CD14-positive monocyte (primary cell): Measurements from ENCODE around the gene APMAP. TPM values are rescaled to one million over a fixed set of nuclear protein-coding genes. Genes with fewer than 3 reads are reported as not detected.

ENCODE experiments used
- DNase-seq, 3 donors: peaks; one replicate each; pipeline ENCODE4 v3.0.0-alpha.2; 2011 to 2022
- H2AFZ ChIP-seq: 2 replicates; pipeline ENCODE4 v1.6.0; 2012; ENCODE audit warnings: mild to moderate bottlenecking, low read depth, low read length, inconsistent platforms; ENCODE audit not compliant: insufficient read depth, poor library complexity, severe bottlenecking
- H3K27ac ChIP-seq, 2 donors: 1 replicate in 1 of 2; 2 replicates in 1 of 2; pipeline ENCODE4 v1.5.1; 2012 to 2013; ENCODE audit warnings: low read length in 2 of 2, control low read depth in 1 of 2, inconsistent platforms in 1 of 2, low read depth in 1 of 2, mild to moderate bottlenecking in 1 of 2
- H3K27me3 ChIP-seq, 2 donors: one replicate each; pipeline versions ENCODE4 v1.6.0 to v1.6.1; 2011 to 2013; ENCODE audit warnings: low read length in 2 of 2; ENCODE audit not compliant: control insufficient read depth in 2 of 2, insufficient read depth in 2 of 2
- H3K36me3 ChIP-seq, 2 donors: replicated peaks in 1 of 2; 1 replicate in 1 of 2; 2 replicates in 1 of 2; pipeline versions ENCODE4 v1.5.1 to v1.6.1; 2012 to 2013; ENCODE audit warnings: low read length in 2 of 2, control low read depth in 1 of 2, inconsistent platforms in 1 of 2, mild to moderate bottlenecking in 1 of 2; ENCODE audit not compliant: insufficient read depth in 2 of 2, control insufficient read depth in 1 of 2
- H3K4me1 ChIP-seq, 2 donors: 1 replicate in 1 of 2; 2 replicates in 1 of 2; pipeline versions ENCODE4 v1.5.1 to v1.6.1; 2012 to 2013; ENCODE audit warnings: low read length in 2 of 2, control low read depth in 1 of 2, inconsistent platforms in 1 of 2, mild to moderate bottlenecking in 1 of 2, moderate library complexity in 1 of 2; ENCODE audit not compliant: insufficient read depth in 2 of 2, control insufficient read depth in 1 of 2
- H3K4me2 ChIP-seq: replicated peaks from 2 replicates; pipeline ENCODE3; 2012; ENCODE audit warnings: low read length, moderate library complexity, mild to moderate bottlenecking; ENCODE audit not compliant: poor library complexity, severe bottlenecking; ENCODE audit errors: extremely low read depth
- H3K4me3 ChIP-seq, 3 experiments: fragments of 200-600 bp in 1 of 3; sonication (generic) in 1 of 3; replicated peaks in 1 of 3; 1 replicate in 2 of 3; 2 replicates in 1 of 3; pipeline ENCODE4 v1.5.1; 2011 to 2013; ENCODE audit warnings: low read length in 3 of 3, mild to moderate bottlenecking in 3 of 3, control low read depth in 2 of 3, low read depth in 2 of 3, inconsistent platforms in 1 of 3, moderate library complexity in 1 of 3
- H3K79me2 ChIP-seq: 2 replicates; pipeline ENCODE4 v1.6.0; 2012; ENCODE audit warnings: mild to moderate bottlenecking, control low read depth, inconsistent platforms, low read length, moderate library complexity; ENCODE audit not compliant: insufficient read depth
- H3K9ac ChIP-seq: 2 replicates; pipeline ENCODE4 v1.6.0; 2017; ENCODE audit warnings: low read length, mild to moderate bottlenecking; ENCODE audit not compliant: insufficient read depth, poor library complexity, severe bottlenecking
- H3K9me3 ChIP-seq, 2 donors: replicated peaks in 1 of 2; 1 replicate in 1 of 2; 2 replicates in 1 of 2; pipeline versions ENCODE4 v1.5.1 to v1.6.1; 2012 to 2013; ENCODE audit warnings: low read length in 2 of 2, control low read depth in 1 of 2; ENCODE audit not compliant: control insufficient read depth in 1 of 2, insufficient read depth in 1 of 2
- H4K20me1 ChIP-seq: 2 replicates; pipeline ENCODE4 v1.6.0; 2012; ENCODE audit warnings: mild to moderate bottlenecking, low read length, control low read depth, moderate library complexity; ENCODE audit not compliant: insufficient read depth
- H3K27ac Mint-ChIP-seq, 7 donors: one replicate each; pipeline ENCODE4 v1.8.0; 2020; ENCODE audit warnings: mild to moderate bottlenecking in 7 of 7, mixed read lengths in 7 of 7, moderate library complexity in 6 of 7, inconsistent platforms in 2 of 7
- H3K27me3 Mint-ChIP-seq, 3 donors: one replicate each; pipeline ENCODE4 v1.8.0; 2021 to 2022; ENCODE audit warnings: low read depth in 3 of 3, mild to moderate bottlenecking in 3 of 3, mixed read lengths in 3 of 3, moderate library complexity in 3 of 3, inconsistent platforms in 1 of 3
- H3K36me3 Mint-ChIP-seq, 2 donors: one replicate each; pipeline ENCODE4 v1.8.0; 2020; ENCODE audit warnings: mixed read lengths in 2 of 2, inconsistent platforms in 1 of 2, mild to moderate bottlenecking in 1 of 2
- H3K4me1 Mint-ChIP-seq: one replicate; pipeline ENCODE4 v1.8.0; 2020; ENCODE audit warnings: mild to moderate bottlenecking, mixed read lengths
- H3K4me3 Mint-ChIP-seq, 2 donors: one replicate each; pipeline ENCODE4 v1.8.0; 2020; ENCODE audit warnings: mild to moderate bottlenecking in 2 of 2, mixed read lengths in 2 of 2, moderate library complexity in 1 of 2
- H3K9me3 Mint-ChIP-seq, 7 donors: one replicate each; pipeline ENCODE4 v1.8.0; 2020 to 2022; ENCODE audit warnings: mixed read lengths in 7 of 7, mild to moderate bottlenecking in 6 of 7, moderate library complexity in 6 of 7, inconsistent platforms in 2 of 7
- WGBS: methylation state at CpG from one replicate; pipeline ENCODE4 v1.1.5; 2013; ENCODE audit warnings: missing lambda C conversion rate; ENCODE audit not compliant: insufficient coverage; 5-methylcytosine and 5-hydroxymethylcytosine counted together
- intact Hi-C, 2 donors: fragments of 100-400 bp; cut with micrococcal nuclease; formaldehyde crosslinking; loops; one replicate each; pipeline versions ENCODE4 v1.15.0 to v1.15.1; 2023
- polyA plus RNA-seq, 3 donors: library from polyadenylated mRNA; depleted of rRNA in 1 of 3; unstranded in 2 of 3; stranded (reverse) in 1 of 3; fragments of 300-500 nt in 2 of 3; fragments of >200 nt in 1 of 3; fragmentation: Illumina TruSeq in 2 of 3; gene quantifications; 1 replicate in 2 of 3; 2 replicates in 1 of 3; pipeline ENCODE4 v1.2.3, GENCODE V29; 2012 to 2021
- TF ChIP-seq, protein P1 (sequence below): fragments of 200-600 bp; IDR thresholded peaks from one replicate; pipeline ENCODE4 v1.8.0; 2022; ENCODE audit warnings: antibody characterized with exemption, mild to moderate bottlenecking

APMAP gene
- polyA plus RNA-seq, 3 donors, result 26.9 to 74.0 (median 73.2) TPM

GRCh38 chr20:24953621-24954133 is 38.9 kb downstream of the APMAP start:
- H3K36me3 ChIP-seq, result peaks cover 14 to 16% of the 10 kb centered on the region in 2 donors
- peaks cover 59% of the 10 kb centered on the region for H3K79me2 ChIP-seq
- Mint-ChIP-seq H3K27me3 (peaks cover 0 to 7% (median 0%) of the 10 kb centered on the region in 3 donors), H3K4me1 (peaks cover 73% of the 10 kb centered on the region), H3K9me3 (peaks cover 0 to 3% (median 0%) of the 10 kb centered on the region in 7 donors), H3K4me3 (no peak overlapping the region), H3K27ac (peak overlapping the region in 6 of 7 donors; percentile 41 to 88 (median 74)), H3K36me3 (peaks cover 13 to 28% of the 10 kb centered on the region in 2 donors)
- peak overlapping the region; percentile 64 to 78 for H3K27ac ChIP-seq
- no peaks in the 10 kb centered on the region for H3K27me3 ChIP-seq
- no peaks in the 10 kb centered on the region for H3K9me3 ChIP-seq
- H2AFZ ChIP-seq, result no peak overlapping the region
- TF ChIP-seq, protein P1, sequence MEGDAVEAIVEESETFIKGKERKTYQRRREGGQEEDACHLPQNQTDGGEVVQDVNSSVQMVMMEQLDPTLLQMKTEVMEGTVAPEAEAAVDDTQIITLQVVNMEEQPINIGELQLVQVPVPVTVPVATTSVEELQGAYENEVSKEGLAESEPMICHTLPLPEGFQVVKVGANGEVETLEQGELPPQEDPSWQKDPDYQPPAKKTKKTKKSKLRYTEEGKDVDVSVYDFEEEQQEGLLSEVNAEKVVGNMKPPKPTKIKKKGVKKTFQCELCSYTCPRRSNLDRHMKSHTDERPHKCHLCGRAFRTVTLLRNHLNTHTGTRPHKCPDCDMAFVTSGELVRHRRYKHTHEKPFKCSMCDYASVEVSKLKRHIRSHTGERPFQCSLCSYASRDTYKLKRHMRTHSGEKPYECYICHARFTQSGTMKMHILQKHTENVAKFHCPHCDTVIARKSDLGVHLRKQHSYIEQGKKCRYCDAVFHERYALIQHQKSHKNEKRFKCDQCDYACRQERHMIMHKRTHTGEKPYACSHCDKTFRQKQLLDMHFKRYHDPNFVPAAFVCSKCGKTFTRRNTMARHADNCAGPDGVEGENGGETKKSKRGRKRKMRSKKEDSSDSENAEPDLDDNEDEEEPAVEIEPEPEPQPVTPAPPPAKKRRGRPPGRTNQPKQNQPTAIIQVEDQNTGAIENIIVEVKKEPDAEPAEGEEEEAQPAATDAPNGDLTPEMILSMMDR, result no peak
- WGBS, result 86% methylated on average over 15 of the region's 16 CpGs
- H3K4me2 ChIP-seq, result no peak overlapping the region
- no peaks in the 10 kb centered on the region for H4K20me1 ChIP-seq
- H3K4me3 ChIP-seq, result no peak overlapping the region
- peaks cover 63 to 67% of the 10 kb centered on the region in 2 donors for H3K4me1 ChIP-seq
- peak overlapping the region; percentile 27 for H3K9ac ChIP-seq
- no peak for DNase-seq
- intact Hi-C loops, result no loop called here

- H3K9ac ChIP-seq, result peak overlapping the region; percentile 21
- Mint-ChIP-seq H3K36me3 (peaks cover 10 to 23% of the 10 kb centered on the region in 2 donors), H3K9me3 (peaks cover 0 to 6% (median 1%) of the 10 kb centered on the region in 7 donors), H3K4me1 (peaks cover 77% of the 10 kb centered on the region), H3K27ac (peak overlapping the region in 6 of 7 donors; percentile 25 to 88 (median 66)), H3K4me3 (no peak overlapping the region), H3K27me3 (peaks cover 0 to 9% (median 2%) of the 10 kb centered on the region in 3 donors)
- DNase-seq, result peak in 1 of 3 donors; percentile 47
- H3K27me3 ChIP-seq, result no peaks in the 10 kb centered on the region
- 63% methylated on average over 8 of the region's 8 CpGs for WGBS
- H3K27ac ChIP-seq, result peak overlapping the region; percentile 64 to 78
- TF ChIP-seq, protein P1, result no peak
- no peak overlapping the region for H3K4me3 ChIP-seq
- no peaks in the 10 kb centered on the region for H4K20me1 ChIP-seq
- peaks cover 59% of the 10 kb centered on the region for H3K79me2 ChIP-seq
- H2AFZ ChIP-seq, result no peak overlapping the region
- peaks cover 66 to 67% of the 10 kb centered on the region in 2 donors for H3K4me1 ChIP-seq
- no peaks in the 10 kb centered on the region for H3K9me3 ChIP-seq
- no peak overlapping the region for H3K4me2 ChIP-seq
- intact Hi-C loops, result no loop called here
- peaks cover 9 to 11% of the 10 kb centered on the region in 2 donors for H3K36me3 ChIP-seq
Measured at GRCh38 chr20:24953209-24953575, 39.4 kb downstream of the APMAP start.
